GM18951 (cell line): Measurements from ENCODE around the gene KNL1.

Experiments
- POLR2A ChIP-seq: IDR thresholded peaks from 4 replicates; pipeline ENCODE4 v1.6.1; 2011; ENCODE audit warnings: mild to moderate bottlenecking; ENCODE audit not compliant: insufficient read length, insufficient read depth; ENCODE audit errors: extremely low read depth
- in situ Hi-C: fragments of 300-500 bp; cut with MboI; formaldehyde crosslinking; loops from one replicate; pipeline ENCODE4 v1.12.0; 2022; ENCODE audit warnings: low sequenced_read_pairs, mixed read lengths, inconsistent platforms; ENCODE audit not compliant: unreplicated experiment

The KNL1 gene

GRCh38 chr15:40595219-40595618 lies 1.2 kb downstream of the KNL1 start:
- no peak for TF ChIP-seq POLR2A
- in situ Hi-C loops: no loop called here

- in situ Hi-C loops: no loop called here
- TF ChIP-seq POLR2A: no peak
These were observed 1.7 kb downstream of the KNL1 start for GRCh38 chr15:40595773-40596172.

GRCh38 chr15:40597024-40597423 lies 3.0 kb downstream of the KNL1 start:
- in situ Hi-C loops: no loop called here
- no peak for TF ChIP-seq POLR2A

- in situ Hi-C loops: no loop called here
- no peak for TF ChIP-seq POLR2A
These were observed 4.1 kb downstream of the KNL1 start for GRCh38 chr15:40598126-40598525.

GRCh38 chr15:40598672-40599071 lies 4.6 kb downstream of the KNL1 start:
- TF ChIP-seq POLR2A: no peak
- in situ Hi-C loops: no loop called here

- in situ Hi-C loops: no loop called here
- no peak for TF ChIP-seq POLR2A
These were observed 6.9 kb downstream of the KNL1 start for GRCh38 chr15:40600956-40601355.

- in situ Hi-C loops: no loop called here
- TF ChIP-seq POLR2A: no peak
These were observed 9.9 kb downstream of the KNL1 start for GRCh38 chr15:40603935-40604334.

GRCh38 chr15:40613080-40613479 lies 19.0 kb downstream of the KNL1 start:
- in situ Hi-C loops: no loop called here
- TF ChIP-seq POLR2A: no peak

GRCh38 chr15:40618023-40618422 lies 24.0 kb downstream of the KNL1 start:
- in situ Hi-C loops: no loop called here
- no peak for TF ChIP-seq POLR2A

- no peak for TF ChIP-seq POLR2A
- in situ Hi-C loops: no loop called here
These were observed 24.9 kb downstream of the KNL1 start for GRCh38 chr15:40618906-40619305.

- TF ChIP-seq POLR2A: no peak
- in situ Hi-C loops: no loop called here
These were observed 29.3 kb downstream of the KNL1 start for GRCh38 chr15:40623361-40623760.

GRCh38 chr15:40630313-40630712 lies 36.3 kb downstream of the KNL1 start:
- TF ChIP-seq POLR2A: no peak
- in situ Hi-C loops: no loop called here

- TF ChIP-seq POLR2A: no peak
- in situ Hi-C loops: no loop called here
These were observed 39.1 kb downstream of the KNL1 start for GRCh38 chr15:40633178-40633577.

GRCh38 chr15:40637221-40637745 lies 43.2 kb downstream of the KNL1 start:
- TF ChIP-seq POLR2A: no peak
- in situ Hi-C loops: no loop called here

GRCh38 chr15:40639677-40640076 lies 45.6 kb downstream of the KNL1 start:
- in situ Hi-C loops: no loop called here
- no peak for TF ChIP-seq POLR2A
